Measurements from ENCODE around the gene PPIP5K1.

- TF ChIP-seq CTCF (IDR thresholded peaks at IDR 0.05) (no peak), POLR2A (IDR thresholded peaks at IDR 0.05) (no peak), POLR2AphosphoS5 (IDR thresholded peaks at IDR 0.05) (no peak)
These were observed 74.3 kb downstream of the PPIP5K1 start for GRCh38 chr15:43515741-43516140.
